Ovary (tissue), 3 donors: Measurements from ENCODE around the gene ZSWIM7.

Experiments used
- POLR2A ChIP-seq: fragments of 450-650 bp; IDR thresholded peaks from one replicate; pipeline ENCODE4 v1.6.1; 2017; ENCODE audit warnings: antibody characterized with exemption, mild to moderate bottlenecking, moderate library complexity
- TF ChIP-seq, protein P1 (sequence below), 3 donors: fragments of 450-650 bp in 2 of 3; fragments of 200-600 bp in 1 of 3; IDR thresholded peaks; one replicate each; pipeline versions ENCODE4 v1.5.1 to v1.8.0; 2016 to 2022; ENCODE audit warnings: antibody characterized with exemption in 3 of 3, mild to moderate bottlenecking in 1 of 3
- donor health status: DM: no; HTN: no; CAD: no.

DNA sequence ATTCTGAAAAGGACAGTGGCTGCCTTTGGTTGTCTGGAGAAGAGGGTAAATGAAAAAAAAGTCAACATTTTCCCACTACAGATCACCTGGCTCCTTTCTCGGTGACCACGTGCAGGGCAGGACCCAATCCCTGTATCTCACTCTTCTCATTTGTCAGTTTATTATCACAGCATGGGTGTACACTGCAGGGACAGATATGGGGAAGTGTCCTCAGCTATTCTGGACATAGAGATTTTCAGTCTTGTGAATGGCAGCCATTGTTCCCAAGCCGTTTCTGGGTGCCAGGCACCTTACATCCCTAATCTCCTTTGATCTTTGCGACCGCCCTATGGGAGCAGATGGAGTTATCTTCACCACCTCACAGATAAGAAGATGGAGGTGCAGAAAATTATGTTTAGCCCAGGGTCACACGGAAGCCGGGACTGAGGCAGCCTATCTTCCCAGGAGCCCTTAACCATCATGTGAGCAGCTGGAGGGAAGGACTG lies 47.4 kb downstream of the ZSWIM7 start:
- TF ChIP-seq, protein P1, sequence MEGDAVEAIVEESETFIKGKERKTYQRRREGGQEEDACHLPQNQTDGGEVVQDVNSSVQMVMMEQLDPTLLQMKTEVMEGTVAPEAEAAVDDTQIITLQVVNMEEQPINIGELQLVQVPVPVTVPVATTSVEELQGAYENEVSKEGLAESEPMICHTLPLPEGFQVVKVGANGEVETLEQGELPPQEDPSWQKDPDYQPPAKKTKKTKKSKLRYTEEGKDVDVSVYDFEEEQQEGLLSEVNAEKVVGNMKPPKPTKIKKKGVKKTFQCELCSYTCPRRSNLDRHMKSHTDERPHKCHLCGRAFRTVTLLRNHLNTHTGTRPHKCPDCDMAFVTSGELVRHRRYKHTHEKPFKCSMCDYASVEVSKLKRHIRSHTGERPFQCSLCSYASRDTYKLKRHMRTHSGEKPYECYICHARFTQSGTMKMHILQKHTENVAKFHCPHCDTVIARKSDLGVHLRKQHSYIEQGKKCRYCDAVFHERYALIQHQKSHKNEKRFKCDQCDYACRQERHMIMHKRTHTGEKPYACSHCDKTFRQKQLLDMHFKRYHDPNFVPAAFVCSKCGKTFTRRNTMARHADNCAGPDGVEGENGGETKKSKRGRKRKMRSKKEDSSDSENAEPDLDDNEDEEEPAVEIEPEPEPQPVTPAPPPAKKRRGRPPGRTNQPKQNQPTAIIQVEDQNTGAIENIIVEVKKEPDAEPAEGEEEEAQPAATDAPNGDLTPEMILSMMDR (IDR thresholded peaks at IDR 0.05) = no peak
- TF ChIP-seq POLR2A = no peak
